SJCRH30 (cell line): Measurements from ENCODE around the gene ZNF462. TPM values are rescaled to one million over a fixed set of nuclear protein-coding genes. Genes with fewer than 3 reads are reported as not detected.

Experiments used
- DNase-seq, 2 experiments: peaks; one replicate each; pipeline ENCODE4 v3.0.0-alpha.2; 2015 to 2020
- H3K27ac ChIP-seq: fragments of 250-450 bp; sonication (Bioruptor Pico); 2 replicates; pipeline ENCODE4 v1.5.1; 2020; ENCODE audit warnings: mild to moderate bottlenecking, moderate library complexity
- H3K27me3 ChIP-seq: fragments of 250-450 bp; sonication (Bioruptor Pico); 2 replicates; pipeline ENCODE4 v1.5.1; 2020; ENCODE audit warnings: mild to moderate bottlenecking, moderate library complexity
- H3K36me3 ChIP-seq: fragments of 250-450 bp; sonication (Bioruptor Pico); 2 replicates; pipeline ENCODE4 v1.5.1; 2020; ENCODE audit warnings: mild to moderate bottlenecking, moderate library complexity
- H3K4me1 ChIP-seq: fragments of 250-450 bp; sonication (Bioruptor Pico); 2 replicates; pipeline ENCODE4 v1.5.1; 2020; ENCODE audit warnings: mild to moderate bottlenecking, moderate library complexity
- H3K4me3 ChIP-seq: fragments of 250-450 bp; sonication (Bioruptor Pico); 2 replicates; pipeline ENCODE4 v1.5.1; 2020; ENCODE audit warnings: mild to moderate bottlenecking, moderate library complexity
- H3K9me3 ChIP-seq: fragments of 250-450 bp; sonication (Bioruptor Pico); replicated peaks from 2 replicates; pipeline ENCODE4 v1.5.1; 2020; ENCODE audit warnings: mild to moderate bottlenecking, moderate library complexity
- total RNA-seq: library from RNA; depleted of rRNA; stranded (reverse); fragments of >200 nt; shearing (Covaris generic); gene quantifications from 2 replicates; pipeline ENCODE4 v1.2.3, GENCODE V29; 2014

ZNF462 gene
- total RNA-seq, 1 experiment from 2014 or later = 26.8 TPM

- Histone ChIP-seq H3K4me3 (no peak overlapping the region), H3K36me3 (peaks cover 6% of the 10 kb centered on the region), H3K27me3 (no peaks in the 10 kb centered on the region), H3K27ac (no peak overlapping the region), H3K9me3 (no peaks in the 10 kb centered on the region), H3K4me1 (peaks cover 43% of the 10 kb centered on the region)
- DNase-seq = no peak
Observed at GRCh38 chr9:106918825-106919509, 56.0 kb downstream of the ZNF462 start.

- peaks cover 43% of the 10 kb centered on the region for H3K4me1 ChIP-seq
- H3K27ac ChIP-seq = no peak overlapping the region
- no peaks in the 10 kb centered on the region for H3K9me3 ChIP-seq
- no peaks in the 10 kb centered on the region for H3K27me3 ChIP-seq
- DNase-seq = no peak
- H3K36me3 ChIP-seq = peaks cover 17% of the 10 kb centered on the region
- no peak overlapping the region for H3K4me3 ChIP-seq
Observed at GRCh38 chr9:106920091-106920490, 57.1 kb downstream of the ZNF462 start.

- Histone ChIP-seq H3K36me3 (peaks cover 24% of the 10 kb centered on the region), H3K27ac (peak overlapping the region; percentile 74), H3K4me1 (peaks cover 39% of the 10 kb centered on the region), H3K4me3 (peak overlapping the region; percentile 35), H3K27me3 (no peaks in the 10 kb centered on the region), H3K9me3 (no peaks in the 10 kb centered on the region)
- peak in 1 of 2 experiments; percentile 6 for DNase-seq
Observed at GRCh38 chr9:106920701-106921283, 57.8 kb downstream of the ZNF462 start.

GRCh38 chr9:106921341-106921899 is 58.5 kb downstream of the ZNF462 start:
- Histone ChIP-seq H3K27me3 (no peaks in the 10 kb centered on the region), H3K9me3 (no peaks in the 10 kb centered on the region), H3K36me3 (peaks cover 30% of the 10 kb centered on the region), H3K4me1 (peaks cover 32% of the 10 kb centered on the region), H3K27ac (peak overlapping the region; percentile 74), H3K4me3 (peak overlapping the region; percentile 35)
- DNase-seq = peak; percentile 63 to 82

- Histone ChIP-seq H3K36me3 (peaks cover 35% of the 10 kb centered on the region), H3K9me3 (no peaks in the 10 kb centered on the region), H3K27ac (peak overlapping the region; percentile 74), H3K4me3 (no peak overlapping the region), H3K27me3 (no peaks in the 10 kb centered on the region), H3K4me1 (peaks cover 26% of the 10 kb centered on the region)
- no peak for DNase-seq
Observed at GRCh38 chr9:106922026-106922425, 59.1 kb downstream of the ZNF462 start.

GRCh38 chr9:106925392-106925791 is 62.4 kb downstream of the ZNF462 start:
- no peak overlapping the region for H3K4me3 ChIP-seq
- no peak overlapping the region for H3K27ac ChIP-seq
- no peak for DNase-seq
- H3K27me3 ChIP-seq = no peaks in the 10 kb centered on the region
- H3K9me3 ChIP-seq = no peaks in the 10 kb centered on the region
- H3K36me3 ChIP-seq = peaks cover 55% of the 10 kb centered on the region
- peaks cover 18% of the 10 kb centered on the region for H3K4me1 ChIP-seq

- Histone ChIP-seq H3K4me1 (no peaks in the 10 kb centered on the region), H3K27ac (no peak overlapping the region), H3K27me3 (no peaks in the 10 kb centered on the region), H3K4me3 (no peak overlapping the region), H3K36me3 (peaks cover 72% of the 10 kb centered on the region), H3K9me3 (no peaks in the 10 kb centered on the region)
- no peak for DNase-seq
Observed at GRCh38 chr9:106927916-106928315, 65.0 kb downstream of the ZNF462 start.

GRCh38 chr9:106928350-106928749 is 65.4 kb downstream of the ZNF462 start:
- H3K4me1 ChIP-seq = no peaks in the 10 kb centered on the region
- no peaks in the 10 kb centered on the region for H3K9me3 ChIP-seq
- no peak overlapping the region for H3K4me3 ChIP-seq
- H3K27ac ChIP-seq = no peak overlapping the region
- DNase-seq = no peak
- peaks cover 76% of the 10 kb centered on the region for H3K36me3 ChIP-seq
- H3K27me3 ChIP-seq = no peaks in the 10 kb centered on the region

- no peak overlapping the region for H3K4me3 ChIP-seq
- H3K36me3 ChIP-seq = peaks cover 68% of the 10 kb centered on the region
- no peak for DNase-seq
- no peak overlapping the region for H3K27ac ChIP-seq
- no peaks in the 10 kb centered on the region for H3K9me3 ChIP-seq
- no peaks in the 10 kb centered on the region for H3K27me3 ChIP-seq
- H3K4me1 ChIP-seq = no peaks in the 10 kb centered on the region
Observed at GRCh38 chr9:106929471-106930177, 66.7 kb downstream of the ZNF462 start.

- Histone ChIP-seq H3K27me3 (no peaks in the 10 kb centered on the region), H3K4me3 (no peak overlapping the region), H3K36me3 (peaks cover 66% of the 10 kb centered on the region), H3K27ac (no peak overlapping the region), H3K4me1 (no peaks in the 10 kb centered on the region), H3K9me3 (no peaks in the 10 kb centered on the region)
- DNase-seq = no peak
Observed at GRCh38 chr9:106930477-106930876, 67.5 kb downstream of the ZNF462 start.

- Histone ChIP-seq H3K36me3 (peaks cover 64% of the 10 kb centered on the region), H3K27me3 (no peaks in the 10 kb centered on the region), H3K4me3 (no peak overlapping the region), H3K27ac (no peak overlapping the region), H3K4me1 (no peaks in the 10 kb centered on the region), H3K9me3 (no peaks in the 10 kb centered on the region)
- DNase-seq = no peak
Observed at GRCh38 chr9:106931466-106931865, 68.5 kb downstream of the ZNF462 start.

- H3K36me3 ChIP-seq = peaks cover 66% of the 10 kb centered on the region
- H3K4me1 ChIP-seq = no peaks in the 10 kb centered on the region
- no peaks in the 10 kb centered on the region for H3K9me3 ChIP-seq
- no peaks in the 10 kb centered on the region for H3K27me3 ChIP-seq
- H3K4me3 ChIP-seq = no peak overlapping the region
- no peak overlapping the region for H3K27ac ChIP-seq
- no peak for DNase-seq
Observed at GRCh38 chr9:106932178-106932577, 69.2 kb downstream of the ZNF462 start.

GRCh38 chr9:106932675-106933074 is 69.7 kb downstream of the ZNF462 start:
- no peak overlapping the region for H3K4me3 ChIP-seq
- DNase-seq = no peak
- no peaks in the 10 kb centered on the region for H3K4me1 ChIP-seq
- no peaks in the 10 kb centered on the region for H3K27me3 ChIP-seq
- peaks cover 66% of the 10 kb centered on the region for H3K36me3 ChIP-seq
- H3K9me3 ChIP-seq = no peaks in the 10 kb centered on the region
- H3K27ac ChIP-seq = no peak overlapping the region

- no peaks in the 10 kb centered on the region for H3K27me3 ChIP-seq
- H3K9me3 ChIP-seq = no peaks in the 10 kb centered on the region
- H3K27ac ChIP-seq = no peak overlapping the region
- DNase-seq = no peak
- H3K4me1 ChIP-seq = no peaks in the 10 kb centered on the region
- H3K4me3 ChIP-seq = no peak overlapping the region
- H3K36me3 ChIP-seq = peaks cover 58% of the 10 kb centered on the region
Observed at GRCh38 chr9:106933470-106933869, 70.5 kb downstream of the ZNF462 start.
